Natural killer cell (primary cell): ENCODE results near the gene ABCA4. TPM values are rescaled to one million over a fixed set of nuclear protein-coding genes. Genes with fewer than 3 reads are reported as not detected.

Experiments
- ATAC-seq, 3 donors: fragments of 150-1000 bp in 2 of 3; fragments of 200-7000 bp in 1 of 3; cut with Tn5 transposase; 1 replicate in 1 of 3; 2 replicates in 2 of 3; pipeline ENCODE4 v1.10.0; 2021; ENCODE audit warnings: mild to moderate bottlenecking in 2 of 3, moderate library complexity in 2 of 3
- DNase-seq, 2 donors: peaks; one replicate each; pipeline versions ENCODE4 v3.0.0 to v3.0.0-alpha.2; 2013 to 2021; ENCODE audit warnings: mixed read lengths in 1 of 2
- H3K27ac ChIP-seq: one replicate; pipeline ENCODE4 v1.5.1; 2013; ENCODE audit warnings: mild to moderate bottlenecking, low read length
- H3K27me3 ChIP-seq: one replicate; pipeline ENCODE4 v1.6.1; 2013; ENCODE audit warnings: low read length; ENCODE audit not compliant: control insufficient read depth, insufficient read depth
- H3K36me3 ChIP-seq: one replicate; pipeline ENCODE4 v1.6.1; 2013; ENCODE audit warnings: low read length; ENCODE audit not compliant: control insufficient read depth, insufficient read depth
- H3K4me1 ChIP-seq: one replicate; pipeline ENCODE4 v1.6.1; 2013; ENCODE audit warnings: low read length; ENCODE audit not compliant: control insufficient read depth, insufficient read depth
- H3K4me3 ChIP-seq: one replicate; pipeline ENCODE4 v1.5.1; 2013; ENCODE audit warnings: low read length
- H3K9me3 ChIP-seq: one replicate; pipeline ENCODE4 v1.6.1; 2013; ENCODE audit warnings: low read length; ENCODE audit not compliant: control insufficient read depth, insufficient read depth
- H3K27ac Mint-ChIP-seq, 2 donors: one replicate each; pipeline ENCODE4 v1.8.0; 2022; ENCODE audit warnings: mild to moderate bottlenecking in 2 of 2, mixed read lengths in 2 of 2, moderate library complexity in 1 of 2
- H3K27me3 Mint-ChIP-seq, 2 donors: one replicate each; pipeline ENCODE4 v1.8.0; 2022; ENCODE audit warnings: low read depth in 2 of 2, mixed read lengths in 2 of 2
- H3K36me3 Mint-ChIP-seq: one replicate; pipeline ENCODE4 v1.8.0; 2022; ENCODE audit warnings: mixed read lengths
- H3K4me1 Mint-ChIP-seq, 2 donors: one replicate each; pipeline ENCODE4 v1.8.0; 2022; ENCODE audit warnings: mixed read lengths in 2 of 2
- H3K4me3 Mint-ChIP-seq: one replicate; pipeline ENCODE4 v1.8.0; 2022; ENCODE audit warnings: mild to moderate bottlenecking, moderate library complexity, mixed read lengths
- H3K9me3 Mint-ChIP-seq, 2 donors: one replicate each; pipeline ENCODE4 v1.8.0; 2022; ENCODE audit warnings: mixed read lengths in 2 of 2
- WGBS: methylation state at CpG from one replicate; pipeline ENCODE4 v1.1.7; 2013; ENCODE audit warnings: missing lambda C conversion rate; ENCODE audit not compliant: insufficient coverage; 5-methylcytosine and 5-hydroxymethylcytosine counted together
- intact Hi-C: fragments of 100-400 bp; cut with micrococcal nuclease; formaldehyde crosslinking; loops from one replicate; pipeline ENCODE4 v1.14.2; 2022
- total RNA-seq, 4 donors: library from RNA; stranded (reverse); fragments of 120-200 nt in 1 of 4; gene quantifications; one replicate each; pipeline versions ENCODE4 v1.2.3 to v1.2.4, GENCODE V29; 2013 to 2022
- TF ChIP-seq, protein P1 (sequence below): fragments of 200-600 bp; IDR thresholded peaks from one replicate; pipeline ENCODE4 v1.8.0; 2022; ENCODE audit warnings: antibody characterized with exemption

ABCA4 gene
- total RNA-seq, 3 donors from 2014 or later (not counting 1 experiment from before 2014, with no cell fraction given) = 0.48 TPM; not detected in 2

- ATAC-seq (no peak), DNase-seq (no peak)
- Histone ChIP-seq H3K27ac (no peak overlapping the region), H3K9me3 (no peaks in the 10 kb centered on the region), H3K4me1 (peaks cover 3% of the 10 kb centered on the region), H3K4me3 (no peak overlapping the region), H3K27me3 (no peaks in the 10 kb centered on the region), H3K36me3 (no peaks in the 10 kb centered on the region)
- Mint-ChIP-seq H3K4me1 (peaks cover 0 to 2% of the 10 kb centered on the region in 2 donors), H3K27me3 (peaks cover 14 to 19% of the 10 kb centered on the region in 2 donors), H3K9me3 (no peaks in the 10 kb centered on the region), H3K36me3 (no peaks in the 10 kb centered on the region), H3K4me3 (no peak overlapping the region), H3K27ac (no peak overlapping the region)
- TF ChIP-seq, protein P1, sequence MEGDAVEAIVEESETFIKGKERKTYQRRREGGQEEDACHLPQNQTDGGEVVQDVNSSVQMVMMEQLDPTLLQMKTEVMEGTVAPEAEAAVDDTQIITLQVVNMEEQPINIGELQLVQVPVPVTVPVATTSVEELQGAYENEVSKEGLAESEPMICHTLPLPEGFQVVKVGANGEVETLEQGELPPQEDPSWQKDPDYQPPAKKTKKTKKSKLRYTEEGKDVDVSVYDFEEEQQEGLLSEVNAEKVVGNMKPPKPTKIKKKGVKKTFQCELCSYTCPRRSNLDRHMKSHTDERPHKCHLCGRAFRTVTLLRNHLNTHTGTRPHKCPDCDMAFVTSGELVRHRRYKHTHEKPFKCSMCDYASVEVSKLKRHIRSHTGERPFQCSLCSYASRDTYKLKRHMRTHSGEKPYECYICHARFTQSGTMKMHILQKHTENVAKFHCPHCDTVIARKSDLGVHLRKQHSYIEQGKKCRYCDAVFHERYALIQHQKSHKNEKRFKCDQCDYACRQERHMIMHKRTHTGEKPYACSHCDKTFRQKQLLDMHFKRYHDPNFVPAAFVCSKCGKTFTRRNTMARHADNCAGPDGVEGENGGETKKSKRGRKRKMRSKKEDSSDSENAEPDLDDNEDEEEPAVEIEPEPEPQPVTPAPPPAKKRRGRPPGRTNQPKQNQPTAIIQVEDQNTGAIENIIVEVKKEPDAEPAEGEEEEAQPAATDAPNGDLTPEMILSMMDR = no peak
- WGBS = 83% methylated on average over 1 of the region's 1 CpG
- intact Hi-C loops = no loop called here
These were observed 70.3 kb downstream of the ABCA4 start for GRCh38 chr1:94050675-94051074.

DNA sequence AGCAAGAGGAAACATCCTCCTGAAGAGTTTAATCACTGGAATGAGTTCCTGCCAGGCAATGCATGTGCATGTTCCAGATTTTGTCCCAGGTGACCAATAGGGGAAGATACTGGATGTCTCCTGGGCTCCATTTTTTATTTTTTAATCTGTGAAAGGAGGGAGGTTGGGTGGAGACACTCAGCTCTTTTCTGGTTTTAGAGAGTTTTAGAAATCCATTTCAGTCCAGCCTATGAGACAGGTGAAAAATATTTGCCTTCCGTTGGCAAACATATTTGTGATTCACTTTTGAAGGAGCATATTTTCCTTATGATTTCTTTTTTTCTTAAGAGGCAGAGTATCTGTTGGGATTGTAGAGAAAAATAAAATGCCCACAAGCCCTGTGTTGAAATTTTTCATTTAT is 70.7 kb downstream of the ABCA4 start:
- 100% methylated on average over 1 of the region's 1 CpG for WGBS
- Histone ChIP-seq H3K27ac (no peak overlapping the region), H3K4me3 (no peak overlapping the region), H3K27me3 (no peaks in the 10 kb centered on the region), H3K9me3 (no peaks in the 10 kb centered on the region), H3K36me3 (no peaks in the 10 kb centered on the region), H3K4me1 (peaks cover 6% of the 10 kb centered on the region)
- Mint-ChIP-seq H3K9me3 (no peaks in the 10 kb centered on the region), H3K4me1 (peaks cover 0 to 5% of the 10 kb centered on the region in 2 donors), H3K27me3 (peaks cover 10 to 19% of the 10 kb centered on the region in 2 donors), H3K36me3 (no peaks in the 10 kb centered on the region), H3K4me3 (no peak overlapping the region), H3K27ac (no peak overlapping the region)
- intact Hi-C loops = no loop called here
- ATAC-seq (no peak), DNase-seq (no peak)
- TF ChIP-seq, protein P1 = no peak

GRCh38 chr1:94049791-94050190 is 71.2 kb downstream of the ABCA4 start:
- H3K9me3 ChIP-seq = no peaks in the 10 kb centered on the region
- DNase-seq = no peak
- 48% methylated on average over 2 of the region's 3 CpGs for WGBS
- H3K27me3 Mint-ChIP-seq = peaks cover 7 to 18% of the 10 kb centered on the region in 2 donors
- no peak overlapping the region for H3K27ac Mint-ChIP-seq
- peaks cover 0 to 5% of the 10 kb centered on the region in 2 donors for H3K4me1 Mint-ChIP-seq
- intact Hi-C loops = loop anchor here (5.0 kb wide), 1 partner anchor 288 kb away; no protein-coding TSS in a partner anchor
- H3K9me3 Mint-ChIP-seq = no peaks in the 10 kb centered on the region
- TF ChIP-seq, protein P1 = no peak
- no peaks in the 10 kb centered on the region for H3K36me3 Mint-ChIP-seq
- H3K4me3 Mint-ChIP-seq = no peak overlapping the region
- no peak overlapping the region for H3K27ac ChIP-seq
- no peak for ATAC-seq
- no peak overlapping the region for H3K4me3 ChIP-seq
- no peaks in the 10 kb centered on the region for H3K36me3 ChIP-seq
- H3K27me3 ChIP-seq = no peaks in the 10 kb centered on the region
- peaks cover 6% of the 10 kb centered on the region for H3K4me1 ChIP-seq
